H9 (cell line): Measurements from ENCODE around the gene INHBC. TPM values are rescaled to one million over a fixed set of nuclear protein-coding genes. Genes with fewer than 3 reads are reported as not detected.

Experiments used
- DNase-seq: peaks from one replicate; pipeline ENCODE4 v3.0.0-alpha.2; 2017
- H2AFZ ChIP-seq: one replicate; pipeline ENCODE4 v1.6.1; 2013; ENCODE audit warnings: mild to moderate bottlenecking, low read length, control low read depth, moderate library complexity
- H2AK5ac ChIP-seq: 2 replicates; pipeline ENCODE4 v1.6.1; 2013; ENCODE audit warnings: low read length, control low read depth, mixed read lengths; ENCODE audit not compliant: insufficient read length
- H2BK120ac ChIP-seq: one replicate; pipeline ENCODE4 v1.6.1; 2013; ENCODE audit warnings: low read depth, mild to moderate bottlenecking, low read length, control low read depth, inconsistent platforms; ENCODE audit not compliant: poor library complexity, severe bottlenecking
- H2BK12ac ChIP-seq: 2 replicates; pipeline ENCODE4 v1.6.1; 2013; ENCODE audit warnings: low read length, control low read depth, mixed read lengths, low read depth; ENCODE audit not compliant: insufficient read length
- H2BK15ac ChIP-seq: 2 replicates; pipeline ENCODE4 v1.6.1; 2013; ENCODE audit warnings: low read depth, low read length, control low read depth
- H2BK20ac ChIP-seq: one replicate; pipeline ENCODE4 v1.6.1; 2013; ENCODE audit warnings: low read depth, mild to moderate bottlenecking, low read length, control low read depth, inconsistent platforms; ENCODE audit not compliant: poor library complexity, severe bottlenecking
- H2BK5ac ChIP-seq: 2 replicates; pipeline ENCODE4 v1.6.1; 2013; ENCODE audit warnings: low read length, control low read depth, mixed read lengths; ENCODE audit not compliant: insufficient read length
- H3K14ac ChIP-seq: 2 replicates; pipeline ENCODE4 v1.6.1; 2013; ENCODE audit warnings: low read length, control low read depth; ENCODE audit not compliant: insufficient read depth
- H3K18ac ChIP-seq: 2 replicates; pipeline ENCODE4 v1.6.1; 2013; ENCODE audit warnings: low read depth, mild to moderate bottlenecking, mixed read lengths, low read length, control low read depth; ENCODE audit not compliant: insufficient read length
- H3K23ac ChIP-seq: 2 replicates; pipeline ENCODE4 v1.6.1; 2013; ENCODE audit warnings: low read length, control low read depth, mixed read lengths, low read depth; ENCODE audit not compliant: insufficient read length
- H3K23me2 ChIP-seq: 2 replicates; pipeline ENCODE4 v1.6.1; 2013; ENCODE audit warnings: low read depth, mild to moderate bottlenecking, mixed read lengths, low read length, control low read depth; ENCODE audit not compliant: insufficient read length, poor library complexity, severe bottlenecking
- H3K27ac ChIP-seq: 2 replicates; pipeline ENCODE4 v1.5.1; 2013; ENCODE audit warnings: low read length, control low read depth, mixed read lengths, low read depth; ENCODE audit not compliant: insufficient read length
- H3K27me3 ChIP-seq: 2 replicates; pipeline ENCODE4 v1.6.1; 2013; ENCODE audit warnings: low read length, control low read depth, inconsistent platforms; ENCODE audit not compliant: insufficient read depth
- H3K4ac ChIP-seq: 2 replicates; pipeline ENCODE4 v1.6.1; 2013; ENCODE audit warnings: low read depth, mild to moderate bottlenecking, control low read depth, inconsistent platforms, low read length, moderate library complexity
- H3K4me1 ChIP-seq: 2 replicates; pipeline ENCODE4 v1.6.1; 2013; ENCODE audit warnings: low read length, control low read depth, inconsistent platforms; ENCODE audit not compliant: insufficient read depth
- H3K4me2 ChIP-seq: 2 replicates; pipeline ENCODE4 v1.6.1; 2013; ENCODE audit warnings: low read length, control low read depth, mixed read lengths; ENCODE audit not compliant: insufficient read length, insufficient read depth
- H3K56ac ChIP-seq: 2 replicates; pipeline ENCODE4 v1.6.1; 2013; ENCODE audit warnings: low read depth, mild to moderate bottlenecking, mixed read lengths, low read length, control low read depth; ENCODE audit not compliant: insufficient read length
- H3K79me1 ChIP-seq: 2 replicates; pipeline ENCODE4 v1.6.1; 2013; ENCODE audit warnings: low read depth, mild to moderate bottlenecking, moderate library complexity, low read length, control low read depth, inconsistent platforms; ENCODE audit not compliant: insufficient read depth, poor library complexity, severe bottlenecking
- H3K79me2 ChIP-seq: 2 replicates; pipeline ENCODE4 v1.6.1; 2013; ENCODE audit warnings: low read length, control low read depth, inconsistent platforms; ENCODE audit not compliant: insufficient read depth
- H3K9ac ChIP-seq: 2 replicates; pipeline ENCODE4 v1.6.1; 2013; ENCODE audit warnings: low read length, control low read depth, mixed read lengths; ENCODE audit not compliant: insufficient read length; ENCODE audit errors: extremely low read depth
- H3K9me3 ChIP-seq: one replicate; pipeline ENCODE4 v1.6.1; 2013; ENCODE audit warnings: low read depth, low read length, inconsistent platforms; ENCODE audit not compliant: control insufficient read depth
- H3T11ph ChIP-seq: one replicate; pipeline ENCODE4 v1.6.1; 2013; ENCODE audit warnings: mild to moderate bottlenecking, low read length, control low read depth, inconsistent platforms
- H4K20me1 ChIP-seq: one replicate; pipeline ENCODE4 v1.6.1; 2013; ENCODE audit not compliant: control insufficient read depth, insufficient read length, insufficient read depth
- H4K5ac ChIP-seq: 2 replicates; pipeline ENCODE4 v1.6.1; 2013; ENCODE audit warnings: low read depth, mild to moderate bottlenecking, mixed read lengths, low read length, control low read depth; ENCODE audit not compliant: insufficient read length
- H4K8ac ChIP-seq: replicated peaks from 2 replicates; pipeline ENCODE4 v1.6.1; 2013; ENCODE audit warnings: low read length, control low read depth, mixed read lengths, low read depth; ENCODE audit not compliant: insufficient read length
- H4K91ac ChIP-seq: 2 replicates; pipeline ENCODE4 v1.6.1; 2013; ENCODE audit warnings: low read depth, mild to moderate bottlenecking, moderate library complexity, mixed read lengths, low read length, control low read depth; ENCODE audit not compliant: insufficient read length
- H3K27ac Mint-ChIP-seq, 3 experiments: 2 replicates in 2 of 3; 3 replicates in 1 of 3; pipeline ENCODE4 v1.8.0; 2020 to 2021; ENCODE audit warnings: mixed read lengths in 3 of 3, mild to moderate bottlenecking in 1 of 3, moderate library complexity in 1 of 3
- H3K27me3 Mint-ChIP-seq: 2 replicates; pipeline ENCODE4 v1.8.0; 2021; ENCODE audit warnings: low read depth, mild to moderate bottlenecking, moderate library complexity, mixed read lengths
- H3K36me3 Mint-ChIP-seq, 3 experiments: 2 replicates in 2 of 3; 3 replicates in 1 of 3; pipeline ENCODE4 v1.8.0; 2020 to 2021; ENCODE audit warnings: low read depth in 3 of 3, mixed read lengths in 3 of 3; ENCODE audit not compliant: insufficient read depth in 1 of 3
- H3K4me1 Mint-ChIP-seq, 2 experiments: 2 replicates each; pipeline ENCODE4 v1.8.0; 2020; ENCODE audit warnings: mixed read lengths in 2 of 2
- H3K4me3 Mint-ChIP-seq, 2 experiments: 2 replicates in 1 of 2; 3 replicates in 1 of 2; pipeline ENCODE4 v1.8.0; 2020 to 2021; ENCODE audit warnings: mild to moderate bottlenecking in 2 of 2, mixed read lengths in 2 of 2, moderate library complexity in 1 of 2
- H3K9me3 Mint-ChIP-seq, 2 experiments: 2 replicates in 1 of 2; 3 replicates in 1 of 2; pipeline ENCODE4 v1.8.0; 2020; ENCODE audit warnings: mild to moderate bottlenecking in 2 of 2, mixed read lengths in 2 of 2, moderate library complexity in 1 of 2
- CTCF ChIP-seq: fragments of 200-600 bp; sonication (generic); conservative IDR thresholded peaks from 3 replicates; pipeline ENCODE4 v1.8.0; 2021; ENCODE audit warnings: antibody characterized with exemption, mild to moderate bottlenecking
- WGBS: extraction: QIAGEN DNeasy Blood & Tissue Kit; methylation state at CpG from one replicate; pipeline ENCODE4 v1.1.7; 2013; ENCODE audit warnings: missing lambda C conversion rate, low lambda C conversion rate, mixed read lengths; ENCODE audit not compliant: insufficient read length; ENCODE audit errors: extremely low coverage; 5-methylcytosine and 5-hydroxymethylcytosine counted together
- total RNA-seq: library from RNA; stranded (reverse); gene quantifications from 2 replicates; pipeline ENCODE4 v1.2.1, GENCODE V29; 2021

INHBC gene
- total RNA-seq, 1 experiment from 2014 or later = not detected

DNA sequence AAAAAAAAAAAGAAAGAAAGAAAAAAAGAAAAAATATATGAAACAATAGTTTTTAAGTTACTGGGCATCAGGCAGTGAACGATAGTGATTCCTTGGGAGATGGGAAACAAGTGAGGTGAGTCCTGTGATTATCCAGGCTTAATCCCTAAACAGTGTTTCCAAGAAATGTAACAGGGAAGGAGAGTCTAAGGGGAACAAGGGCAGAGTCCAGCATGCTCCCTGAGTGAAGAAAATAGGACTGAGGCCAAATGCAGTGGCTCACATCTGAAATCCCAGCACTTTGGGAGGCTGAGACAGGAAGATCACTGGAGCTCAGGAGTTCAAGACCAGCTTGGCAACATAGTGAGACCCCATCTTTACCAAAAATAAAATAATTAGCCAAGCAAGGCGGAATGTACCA, 44.4 kb upstream of the INHBC start:
- TF ChIP-seq CTCF = no peak
- Histone ChIP-seq H4K20me1 (no peaks in the 10 kb centered on the region), H3K9me3 (no peaks in the 10 kb centered on the region), H3K79me1 (no peaks in the 10 kb centered on the region), H3K4ac (no peak overlapping the region), H3K79me2 (no peaks in the 10 kb centered on the region), H3K4me1 (no peaks in the 10 kb centered on the region; the same call in 1 of the 2 replicates), H3K23me2 (no peaks in the 10 kb centered on the region), H3K4me2 (no peak overlapping the region), H4K8ac (no peak overlapping the region), H2BK5ac (no peak overlapping the region), H3K9ac (peak overlapping the region; percentile 31), H2BK15ac (no peak overlapping the region), H3K18ac (no peak overlapping the region), H2AK5ac (no peak overlapping the region), H3K27me3 (no peaks in the 10 kb centered on the region), H4K91ac (no peak overlapping the region), H2BK120ac (no peak overlapping the region), H4K5ac (no peak overlapping the region), H3K27ac (no peak overlapping the region), H2BK12ac (no peak overlapping the region), H3K14ac (no peak overlapping the region; the same call in 1 of the 2 replicates), H2AFZ (no peak overlapping the region), H3T11ph (no peak overlapping the region), H3K23ac (no peak overlapping the region), H2BK20ac (no peak overlapping the region), H3K56ac (no peak overlapping the region)
- no CpG with 5 or more reads among the region's 2 CpGs for WGBS
- Mint-ChIP-seq H3K4me1 (peaks cover 8 to 9% of the 10 kb centered on the region in 2 experiments), H3K27me3 (no peaks in the 10 kb centered on the region), H3K4me3 (no peak overlapping the region), H3K36me3 (peaks cover 6 to 42% (median 34%) of the 10 kb centered on the region in 3 experiments), H3K9me3 (no peaks in the 10 kb centered on the region), H3K27ac (peak overlapping the region in 2 of 3 experiments; percentile 69 to 76; a peak in 5 of 7 replicates)
- DNase-seq = no peak
